Stimulated activated CD4-positive, alpha-beta T cell treated with anti-CD3 and anti-CD28 coated beads, Interleukin-12 subunit alpha, Interleukin-12 subunit beta, amount 100 ng/mL, for 24 hours (primary cell): ENCODE results near the gene ARAP3.

Source experiments
- DNase-seq, 2 experiments: peaks; one replicate each; pipeline ENCODE4 v3.0.0-alpha.2; 2020; ENCODE audit warnings: low read depth in 2 of 2

The ARAP3 gene

DNA sequence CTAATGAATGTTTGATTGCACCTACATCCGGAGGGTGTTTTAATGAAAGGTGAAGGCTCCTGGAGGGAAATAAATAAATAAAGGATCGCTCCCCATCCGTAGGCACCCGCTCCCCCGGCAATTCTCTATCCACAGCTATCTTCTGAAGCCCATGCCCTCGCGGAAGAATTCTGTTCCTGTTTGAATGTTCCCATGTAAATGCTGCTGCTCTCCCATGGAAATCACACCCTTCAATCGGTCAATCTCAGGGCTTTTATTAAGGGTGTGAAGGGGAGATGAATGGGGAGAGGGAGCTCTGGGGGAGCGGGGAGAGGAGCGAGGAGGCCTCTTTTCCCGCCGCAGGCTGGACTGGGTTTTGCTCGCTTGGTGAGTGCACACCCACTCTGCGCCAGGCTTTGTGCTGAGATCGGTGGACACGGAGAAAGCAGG, 21.1 kb upstream of the ARAP3 start:
- no peak for DNase-seq

DNA sequence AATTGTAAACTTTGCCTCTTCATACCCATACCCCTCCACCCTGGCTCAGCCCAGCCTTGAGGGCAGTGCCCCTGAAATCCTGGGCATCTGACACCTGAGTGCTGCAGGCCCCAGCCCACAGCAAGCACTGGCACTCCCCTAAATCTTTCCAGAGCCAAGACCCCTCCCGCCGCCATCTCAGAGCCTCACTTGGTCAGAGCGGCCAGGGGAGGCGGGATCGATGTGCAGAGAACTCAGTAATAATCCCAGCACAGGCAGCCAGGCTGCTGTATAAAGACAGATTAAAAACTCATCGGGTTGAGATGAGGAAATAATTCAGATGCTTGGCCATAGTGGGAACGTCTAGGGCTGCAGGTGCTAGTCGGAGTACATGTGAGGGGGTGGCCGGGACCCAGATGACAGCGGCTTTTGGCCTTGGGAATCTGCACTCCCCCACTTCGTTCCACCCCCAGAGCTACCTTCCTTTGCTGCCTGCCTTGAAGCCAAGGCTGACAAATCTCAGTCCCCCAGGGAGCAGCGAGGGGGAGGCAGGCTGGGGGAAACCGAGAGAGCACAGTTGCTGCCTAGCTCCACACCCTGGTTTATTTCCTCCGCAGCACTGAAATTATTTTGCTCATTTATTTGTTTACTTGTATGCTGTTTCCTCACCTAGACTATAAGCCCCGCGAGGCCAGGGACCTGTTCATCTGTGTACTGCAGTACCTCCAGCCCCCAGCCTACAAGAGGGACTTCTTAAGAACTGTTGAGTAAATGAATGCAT, 19.5 kb upstream of the ARAP3 start:
- DNase-seq = no peak

DNA sequence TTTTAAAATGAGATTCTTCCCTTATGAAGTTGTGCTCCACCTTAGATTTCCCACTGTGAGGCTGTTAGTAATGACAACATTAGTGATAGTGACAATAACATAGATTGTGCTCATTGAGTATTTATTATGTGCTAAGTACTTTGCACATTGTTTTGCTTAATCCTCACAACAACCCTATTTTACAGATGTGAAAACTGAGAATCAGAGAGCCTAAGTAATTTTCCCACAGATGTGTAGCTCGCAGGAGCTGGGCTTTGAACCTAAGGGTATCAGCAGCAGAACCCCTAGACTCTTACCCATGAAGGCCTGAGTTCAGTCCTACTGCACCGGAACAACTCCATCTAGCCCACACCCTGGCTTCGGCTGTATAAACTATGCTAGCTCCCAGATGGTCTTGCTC, 15.6 kb upstream of the ARAP3 start:
- no peak for DNase-seq

DNA sequence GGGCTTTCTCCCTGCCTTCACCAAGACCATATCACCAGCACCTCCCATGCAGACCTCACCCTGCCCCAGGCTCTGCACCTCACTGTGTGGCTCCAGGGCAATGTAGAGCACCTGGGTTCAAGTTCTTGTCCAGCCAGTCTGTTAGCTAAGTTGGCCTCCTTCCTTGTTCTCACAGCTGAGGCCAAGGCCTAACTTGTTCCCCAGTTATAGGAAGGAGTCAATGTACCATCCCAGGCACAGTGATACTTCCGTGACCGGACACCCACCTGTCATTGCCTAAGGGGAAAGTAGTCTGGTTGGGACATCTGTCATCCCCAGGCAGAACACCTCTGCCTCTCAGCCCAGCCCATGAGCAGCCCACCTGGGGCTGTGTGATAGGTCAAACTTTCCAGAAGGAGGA, 14.4 kb upstream of the ARAP3 start:
- no peak for DNase-seq

DNA sequence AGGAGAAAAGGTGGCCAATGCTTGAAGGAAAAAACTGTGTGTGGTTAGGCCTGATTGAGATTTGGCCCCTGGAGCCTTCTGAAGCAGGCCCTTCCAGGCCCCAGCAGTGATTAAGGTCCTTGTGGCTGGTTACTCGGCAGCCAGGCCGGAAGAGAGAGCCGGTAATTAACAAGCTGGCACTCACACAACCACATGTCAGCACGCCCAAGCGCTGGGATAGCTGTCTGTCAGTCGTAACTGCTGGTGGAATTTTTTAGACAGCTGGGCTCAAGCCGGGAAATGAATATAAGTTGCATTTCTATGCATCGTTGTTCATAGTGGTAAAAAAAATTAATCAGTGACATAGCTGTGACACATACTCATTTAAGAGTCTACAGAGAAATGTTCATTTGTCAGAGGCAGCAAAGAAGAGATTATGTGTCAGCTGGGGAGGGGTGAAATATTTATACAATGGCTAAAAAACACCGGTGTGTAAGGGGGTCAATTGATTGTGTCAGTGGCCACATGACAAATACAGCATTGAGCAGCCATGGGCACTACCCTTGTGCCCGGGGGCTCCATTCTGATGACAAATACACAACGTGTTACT, 13.7 kb upstream of the ARAP3 start:
- no peak for DNase-seq

DNA sequence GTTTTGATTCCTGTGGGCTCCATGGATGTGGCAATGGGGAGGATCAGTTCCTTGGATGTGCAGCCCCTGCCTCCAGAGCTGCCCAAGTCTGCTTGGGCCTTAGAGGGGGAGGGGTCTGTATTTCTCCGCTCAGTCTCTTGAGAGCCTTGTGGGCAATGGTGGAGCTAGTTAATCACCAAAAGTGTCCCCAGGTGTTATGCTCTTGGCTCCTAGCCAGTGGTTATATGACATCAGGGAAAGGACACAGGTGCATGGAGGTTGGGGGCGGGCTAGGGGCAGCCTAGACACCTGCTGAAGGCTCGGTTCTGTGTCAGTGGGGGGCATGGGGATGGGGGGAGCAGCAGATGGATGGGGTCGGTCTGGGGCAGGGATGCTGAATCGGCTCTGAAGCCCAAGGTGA, 12.4 kb upstream of the ARAP3 start:
- DNase-seq = no peak

DNA sequence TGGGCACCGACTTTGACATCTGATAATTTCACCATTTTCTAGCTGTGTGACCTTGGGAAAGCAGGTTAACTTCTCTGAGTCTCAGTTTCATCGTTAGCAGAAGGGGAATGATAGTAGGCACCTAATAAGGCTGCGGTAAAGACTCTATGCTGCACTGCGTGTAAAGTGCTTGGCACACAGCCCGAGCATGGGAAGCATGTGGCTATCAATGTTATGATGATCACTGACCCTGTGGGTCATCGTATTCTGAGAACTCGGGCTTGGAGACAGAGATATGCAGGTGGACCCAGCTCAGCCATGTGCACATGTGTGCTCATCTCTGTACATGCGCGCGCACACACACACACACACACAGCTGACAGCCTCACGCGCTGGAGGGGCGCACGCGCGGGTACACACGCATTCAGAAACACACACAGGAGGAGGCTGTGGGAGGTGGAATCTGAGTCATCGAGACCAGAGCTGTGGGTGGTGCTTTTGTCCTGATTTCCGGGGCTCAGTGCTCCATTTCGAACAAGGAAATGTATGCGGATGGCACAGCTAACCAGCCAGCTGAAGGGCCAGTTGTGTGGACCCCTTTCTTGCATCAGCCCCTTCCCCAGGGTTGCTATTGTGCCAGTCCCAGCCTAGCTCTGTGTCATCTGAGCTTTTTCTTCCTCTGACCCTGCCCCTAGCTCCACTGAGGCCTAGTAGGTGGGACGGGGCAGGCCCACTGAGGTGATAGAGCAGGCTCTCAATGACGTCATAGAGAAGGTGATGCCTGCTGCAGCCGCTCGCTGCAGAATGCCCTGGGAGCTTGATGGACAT, 11.1 kb upstream of the ARAP3 start:
- peak; percentile 62 to 75 for DNase-seq

DNA sequence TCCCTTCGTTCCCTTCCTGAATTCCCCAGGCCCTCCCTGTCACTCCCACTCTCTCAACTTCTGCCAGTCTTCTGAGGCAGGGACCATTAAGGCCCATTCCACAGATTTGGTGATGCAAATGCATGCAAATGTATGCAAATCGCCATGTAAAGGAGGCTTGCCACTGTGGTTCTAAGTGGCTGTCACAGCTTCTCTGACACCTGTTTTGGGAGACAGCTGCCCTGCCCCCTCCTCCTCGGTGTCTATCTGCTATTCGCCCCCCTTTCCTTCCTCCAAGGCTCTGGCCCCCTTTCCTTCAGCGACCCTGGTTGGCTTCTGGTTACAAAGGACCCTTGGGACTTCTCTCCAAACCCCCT, 10.5 kb upstream of the ARAP3 start:
- DNase-seq = no peak

DNA sequence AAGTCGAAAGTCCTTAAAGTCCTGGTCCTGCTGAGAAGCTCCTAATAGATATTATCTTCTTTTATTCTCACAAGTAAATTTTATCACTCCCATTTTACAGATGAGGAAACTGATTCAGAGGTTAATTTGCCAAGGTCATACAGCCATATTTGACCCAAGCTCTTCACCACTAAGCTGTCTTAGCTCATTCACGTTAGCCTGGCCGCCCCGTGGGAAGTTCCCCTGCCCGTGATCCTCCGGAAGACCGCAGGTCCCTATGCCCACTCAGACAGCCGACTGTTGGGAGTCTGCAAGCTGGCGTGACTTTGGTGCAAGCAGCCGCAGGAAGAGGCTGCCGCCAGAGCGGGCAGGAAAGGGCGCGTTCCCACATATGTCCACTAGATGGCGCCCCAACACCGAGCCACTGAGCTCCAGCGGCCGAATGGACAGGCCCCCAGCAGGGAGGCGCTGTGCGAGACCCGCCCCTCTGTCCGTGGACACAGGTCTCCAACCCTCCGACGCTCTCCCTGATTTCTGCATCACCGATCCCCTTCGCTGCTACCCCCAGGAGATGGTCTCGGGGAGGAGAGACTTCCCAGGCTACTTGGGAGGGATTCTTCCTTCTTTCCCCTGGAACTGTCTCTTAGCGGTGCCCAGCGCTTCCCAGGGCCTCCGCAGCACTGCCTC, 10.0 kb upstream of the ARAP3 start:
- peak; percentile 81 to 89 for DNase-seq

DNA sequence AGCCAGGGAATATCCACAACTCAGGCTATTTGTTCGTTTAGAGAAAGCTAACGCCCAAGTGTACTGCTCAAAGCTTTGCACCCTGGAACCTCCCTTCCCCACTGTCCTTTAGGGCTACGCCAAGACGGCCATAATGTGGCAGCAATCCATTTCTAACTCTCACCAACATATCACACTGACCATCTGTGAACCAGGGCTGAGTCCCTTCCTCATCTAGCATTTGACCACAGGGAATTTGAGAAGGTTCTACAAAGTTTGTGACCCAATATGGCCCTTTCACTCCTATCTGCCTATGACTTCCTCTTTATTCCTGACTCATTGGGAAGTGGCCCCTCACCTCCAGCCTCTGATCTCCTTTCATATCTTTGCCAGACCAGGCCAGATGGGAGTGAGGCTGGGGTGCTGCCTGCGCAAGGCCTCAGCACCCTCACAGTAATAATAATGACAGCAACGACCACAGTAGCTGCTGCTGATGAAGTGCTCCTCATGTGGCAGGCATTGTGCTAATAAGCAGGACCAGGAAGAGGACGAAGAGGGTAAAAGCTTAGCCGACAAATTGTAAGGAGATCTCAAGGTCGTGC, 9.3 kb upstream of the ARAP3 start:
- DNase-seq = no peak

DNA sequence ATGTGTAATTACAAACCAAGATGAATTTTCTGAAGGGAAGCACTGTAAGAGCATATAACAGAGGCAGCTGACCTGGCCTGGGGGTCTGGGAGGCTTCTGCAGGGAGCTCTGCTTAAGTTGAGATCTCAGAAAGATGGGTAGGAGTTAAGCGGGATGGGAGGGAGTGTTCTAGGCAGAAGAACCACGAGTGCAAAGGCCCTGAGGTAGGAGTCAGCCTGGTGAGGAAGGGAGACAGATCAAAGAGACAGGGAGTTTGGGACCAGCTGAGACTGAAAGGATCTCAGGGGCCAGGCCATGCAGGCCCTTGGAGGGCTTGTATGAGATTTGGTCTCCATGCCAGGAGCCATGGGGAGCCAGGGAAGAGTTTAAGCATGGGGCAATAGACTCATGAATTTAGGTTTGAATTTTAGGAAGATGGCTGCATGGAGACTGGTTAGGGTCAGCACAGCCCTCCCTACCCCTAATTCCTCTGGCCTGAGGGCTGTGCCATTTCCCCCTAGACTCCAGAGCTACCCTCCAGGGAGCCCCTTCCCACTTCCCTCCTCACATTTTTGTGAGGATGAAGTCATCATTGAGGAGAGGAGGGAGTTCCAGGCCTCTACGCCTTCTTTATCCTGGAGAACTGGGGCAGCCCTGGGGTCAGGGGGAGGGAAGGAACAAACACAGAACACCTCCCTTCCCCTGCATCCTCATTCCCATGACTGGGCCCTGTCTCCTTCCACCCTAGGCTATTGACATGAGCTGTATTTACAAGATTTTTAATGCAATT, 4.8 kb upstream of the ARAP3 start:
- no peak for DNase-seq

DNA sequence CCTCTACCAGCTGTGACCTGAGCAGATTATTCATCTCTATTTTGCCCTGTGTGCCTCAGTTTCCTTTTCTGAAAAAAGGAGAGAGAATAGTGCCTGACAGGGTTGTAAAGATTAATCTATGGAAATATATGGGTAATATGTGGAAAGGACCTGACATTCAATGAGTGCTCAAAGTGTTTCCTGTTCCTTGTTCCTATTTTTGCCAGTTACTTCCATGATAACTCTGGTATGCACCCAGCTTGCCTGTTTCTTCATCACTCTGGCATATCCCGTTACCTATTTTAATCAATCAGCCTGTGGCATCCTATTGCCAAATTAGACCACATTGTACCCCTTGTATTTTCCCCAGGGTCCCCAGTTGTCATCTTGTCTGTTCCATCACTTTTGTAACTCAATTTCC, 3.6 kb upstream of the ARAP3 start:
- no peak for DNase-seq

DNA sequence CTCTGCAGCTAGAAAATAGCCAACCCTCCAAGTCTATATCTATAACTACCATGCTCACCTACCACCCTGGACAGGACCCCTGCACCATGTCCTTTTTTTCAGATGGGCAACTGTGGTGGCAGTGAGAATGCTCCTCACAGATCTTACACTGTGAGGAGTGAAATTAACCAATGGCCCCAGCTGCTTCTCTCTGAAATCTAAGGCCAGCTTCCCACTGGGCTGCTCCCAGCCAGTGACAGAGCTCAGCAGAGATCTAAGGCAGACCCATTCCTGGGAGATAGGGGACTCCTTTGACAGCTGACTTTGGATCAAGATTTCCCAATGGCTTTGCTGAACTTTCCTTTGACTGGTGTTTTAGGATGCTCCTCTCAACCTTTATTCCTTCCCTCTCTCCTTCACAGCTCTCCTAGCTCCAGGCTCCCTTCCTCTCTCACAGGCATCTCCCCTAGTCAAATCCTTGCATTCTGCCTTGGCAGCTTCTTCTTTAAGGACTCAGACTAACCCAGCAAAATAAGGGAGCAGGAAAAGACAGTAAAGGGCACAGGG, 1.6 kb upstream of the ARAP3 start:
- no peak for DNase-seq

DNA sequence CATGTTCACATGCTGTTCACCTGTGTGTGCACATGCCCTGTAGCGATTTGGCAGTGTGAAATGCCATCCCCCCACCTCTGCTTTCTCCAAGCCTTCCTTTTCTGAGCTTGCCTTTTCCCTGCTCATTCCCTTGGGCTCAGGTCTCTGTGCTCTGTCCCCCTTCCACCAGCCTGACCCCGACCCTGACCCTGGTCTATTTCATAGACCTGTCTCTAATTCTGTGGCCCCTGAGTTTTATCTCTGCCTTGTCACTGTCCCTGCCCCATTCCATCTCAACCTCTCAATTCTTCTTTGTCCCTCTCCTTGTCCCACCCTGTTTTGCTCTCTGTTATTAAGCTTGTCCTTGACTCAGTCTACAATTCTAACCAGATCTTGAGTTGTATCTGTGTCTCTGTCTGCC, 735 bp downstream of the ARAP3 start:
- no peak for DNase-seq

DNA sequence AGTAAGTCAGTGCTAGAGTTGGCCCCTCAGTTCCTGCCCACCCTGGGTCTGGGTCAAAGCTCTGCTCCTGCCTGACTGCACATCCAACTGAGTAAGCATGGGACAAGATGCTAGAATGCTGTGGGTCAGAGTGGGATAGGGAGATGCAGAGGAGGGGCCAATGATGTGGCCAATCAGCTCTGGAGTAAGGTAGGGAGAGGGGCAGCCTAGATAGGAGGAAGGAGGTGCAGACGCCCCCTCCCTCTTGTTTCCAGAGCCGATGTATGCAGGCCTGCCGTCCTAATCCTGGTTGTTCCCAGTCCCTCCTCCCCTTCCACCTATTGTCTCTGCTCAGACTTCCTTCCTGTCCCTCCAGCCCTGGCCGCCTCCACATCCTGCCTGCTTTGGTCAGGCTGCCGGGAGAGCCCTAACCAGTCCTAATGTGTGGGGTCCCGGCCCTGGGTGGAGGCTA, 1.3 kb downstream of the ARAP3 start:
- DNase-seq = no peak

DNA sequence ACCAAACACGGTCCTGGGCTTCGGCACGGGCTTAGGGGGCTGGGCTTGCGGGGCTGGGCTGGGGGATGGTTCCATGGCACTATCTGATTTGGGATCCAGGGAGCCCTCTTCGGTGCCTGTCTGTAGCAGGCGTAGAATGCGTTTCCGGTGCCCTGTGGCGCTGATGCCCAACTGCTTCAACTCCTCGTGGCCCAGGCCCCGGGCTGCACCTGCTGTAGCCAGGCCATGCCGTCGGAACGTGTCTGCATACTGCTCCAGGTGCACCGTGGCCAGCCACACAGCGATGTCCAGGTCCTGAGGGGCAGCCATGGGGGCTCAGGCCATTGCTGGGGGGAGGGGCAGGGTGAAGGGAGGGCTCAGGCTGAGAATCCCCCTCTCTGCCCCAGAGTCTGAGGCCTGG, 1.9 kb downstream of the ARAP3 start:
- DNase-seq = no peak

DNA sequence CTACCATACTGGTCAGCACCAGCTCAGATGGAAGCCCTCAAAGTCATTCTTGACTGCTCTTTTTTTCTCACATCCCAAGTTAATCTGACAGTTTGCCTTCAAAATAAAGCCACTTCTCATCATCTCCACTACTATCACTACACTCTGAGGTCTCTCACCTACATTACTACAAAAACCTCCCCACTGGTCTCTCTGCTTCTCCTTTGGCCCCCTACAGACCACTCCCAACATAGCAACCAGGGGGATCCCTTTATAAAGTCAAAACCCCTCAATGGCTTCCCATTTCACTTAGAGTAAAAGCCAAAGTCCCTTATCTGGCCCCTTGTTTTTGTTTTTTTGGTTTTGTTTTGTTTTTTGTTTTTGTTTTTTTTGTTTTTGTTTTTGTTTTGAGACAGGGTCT, 4.6 kb downstream of the ARAP3 start:
- no peak for DNase-seq

DNA sequence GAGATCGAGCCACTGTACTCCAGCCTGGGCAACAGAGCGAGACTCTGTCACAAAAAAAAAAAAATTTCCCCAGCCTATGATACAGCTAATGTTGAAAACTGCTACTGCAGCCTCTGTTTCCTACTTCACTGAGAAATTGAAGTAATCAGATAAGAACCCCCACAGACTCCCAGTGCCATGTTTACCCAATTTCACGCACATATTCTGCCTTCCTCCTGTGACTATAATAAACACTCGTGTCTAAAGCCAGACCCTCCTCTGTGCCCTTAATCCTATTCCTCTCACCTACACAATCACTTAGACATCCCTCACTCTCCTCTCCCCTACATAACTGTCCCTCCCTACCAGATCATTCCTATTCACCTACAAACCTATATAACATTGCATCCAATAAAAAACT, 6.4 kb downstream of the ARAP3 start:
- DNase-seq = no peak

DNA sequence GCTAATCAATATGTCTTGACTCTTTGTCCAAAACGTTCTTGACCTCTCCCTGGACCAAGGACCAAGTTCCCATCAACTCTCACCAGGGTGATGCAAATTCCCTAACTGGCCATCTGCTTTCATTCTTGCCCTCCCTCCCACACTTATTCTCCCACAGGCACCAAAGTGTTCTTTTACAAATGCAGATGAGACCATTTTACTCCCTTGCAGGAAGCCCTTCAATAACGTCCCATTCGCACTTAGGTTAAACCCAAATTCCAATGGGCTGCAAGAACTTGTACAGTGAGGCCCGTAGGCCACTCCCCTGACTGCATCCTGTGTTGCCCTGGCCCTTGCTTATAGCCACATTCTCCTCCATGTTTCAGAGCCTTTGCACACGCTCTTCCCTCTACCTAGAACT, 7.3 kb downstream of the ARAP3 start:
- DNase-seq = no peak

DNA sequence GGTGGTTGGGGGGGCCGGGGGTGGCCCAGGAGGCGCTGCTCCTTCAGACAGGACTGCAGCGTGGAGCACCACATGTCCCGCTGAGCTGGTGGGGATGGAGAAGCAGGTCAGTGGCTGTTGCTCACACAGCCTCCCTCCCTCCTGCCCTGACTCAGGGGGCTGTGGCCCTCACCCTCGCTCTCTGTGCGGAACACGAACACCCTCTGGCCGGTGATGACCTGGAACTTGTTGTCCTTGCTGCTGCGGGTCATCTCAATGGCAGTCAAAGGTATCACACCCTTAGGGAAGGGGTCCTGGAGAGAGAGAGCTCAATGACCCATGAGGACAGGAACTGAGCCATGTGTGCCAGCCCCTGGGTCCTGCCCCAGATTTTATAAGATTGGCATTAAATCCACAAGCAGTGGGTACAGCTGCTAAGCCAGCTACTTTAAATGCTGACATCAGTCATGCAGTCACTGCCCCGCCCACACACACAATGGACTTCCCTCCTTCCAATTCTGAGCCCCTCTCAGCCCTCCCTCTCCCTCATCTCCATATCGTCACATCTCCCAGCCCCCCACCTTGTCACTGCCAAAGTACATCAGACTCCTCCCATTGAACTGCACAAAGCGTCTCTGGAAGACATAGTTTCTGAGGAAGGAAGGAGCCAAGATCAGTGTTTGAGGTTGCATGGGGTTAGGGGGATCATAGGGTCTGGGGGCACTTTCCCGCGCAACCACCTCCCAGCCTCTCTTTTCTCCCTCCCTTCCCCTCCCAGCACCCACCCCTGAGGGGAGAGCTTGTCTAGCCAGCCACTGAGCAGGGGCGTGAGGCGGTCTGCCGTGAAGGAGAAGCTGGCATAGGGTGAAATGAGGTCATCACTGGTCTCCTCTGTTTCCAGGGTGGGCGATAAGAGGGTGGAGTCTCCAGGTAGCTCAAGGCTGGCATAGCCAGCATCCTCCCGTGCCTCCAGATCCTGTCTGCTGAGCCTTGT, 8.9 kb downstream of the ARAP3 start:
- DNase-seq = no peak
